ENCODE data around the gene KNDC1.
"Not testable (repeated sequence)": the region's sequence is repeated elsewhere in the genome, so short reads cannot be mapped to it uniquely, and the experiment has no call there.

KNDC1 gene

GRCh38 chr10:133159950-133160825, at the start of gene KNDC1:
Gene KNDC1 (plus strand): TSS chr10:133160219. CDS start chr10:133160468, 249 bp downstream.
- no peak for DNase-seq (ENCODE audit: low read depth, low spot score)

- DNase-seq (ENCODE audit: low read depth, low spot score): no peak
Observed at GRCh38 chr10:133110609-133111275, 49.3 kb upstream of the KNDC1 start.

- DNase-seq (ENCODE audit: low read depth, low spot score): not testable (repeated sequence)
Observed at GRCh38 chr10:133111640-133112039, 48.4 kb upstream of the KNDC1 start.

GRCh38 chr10:133113146-133113830, 46.7 kb upstream of the KNDC1 start:
- no peak for DNase-seq (ENCODE audit: low read depth, low spot score)

GRCh38 chr10:133113847-133114246, 46.2 kb upstream of the KNDC1 start:
- no peak for DNase-seq (ENCODE audit: low read depth, low spot score)

- DNase-seq (ENCODE audit: low read depth, low spot score): no peak
Observed at GRCh38 chr10:133114251-133114650, 45.8 kb upstream of the KNDC1 start.

- no peak for DNase-seq (ENCODE audit: low read depth, low spot score)
Observed at GRCh38 chr10:133114726-133115452, 45.1 kb upstream of the KNDC1 start.

- DNase-seq (ENCODE audit: low read depth, low spot score): no peak
Observed at GRCh38 chr10:133115453-133115842, 44.6 kb upstream of the KNDC1 start.

GRCh38 chr10:133115976-133116375, 44.0 kb upstream of the KNDC1 start:
- no peak for DNase-seq (ENCODE audit: low read depth, low spot score)

GRCh38 chr10:133116455-133116854, 43.6 kb upstream of the KNDC1 start:
- DNase-seq (ENCODE audit: low read depth, low spot score): no peak

- DNase-seq (ENCODE audit: low read depth, low spot score): no peak
Observed at GRCh38 chr10:133117036-133117687, 42.9 kb upstream of the KNDC1 start.

- no peak for DNase-seq (ENCODE audit: low read depth, low spot score)
Observed at GRCh38 chr10:133117688-133118071, 42.3 kb upstream of the KNDC1 start.

GRCh38 chr10:133121479-133121878, 38.5 kb upstream of the KNDC1 start:
- DNase-seq (ENCODE audit: low read depth, low spot score): no peak

GRCh38 chr10:133122171-133122935, 37.7 kb upstream of the KNDC1 start:
- no peak for DNase-seq (ENCODE audit: low read depth, low spot score)

- no peak for DNase-seq (ENCODE audit: low read depth, low spot score)
Observed at GRCh38 chr10:133123050-133123745, 36.8 kb upstream of the KNDC1 start.

GRCh38 chr10:133123746-133124356, 36.2 kb upstream of the KNDC1 start:
- no peak for DNase-seq (ENCODE audit: low read depth, low spot score)

GRCh38 chr10:133124357-133125211, 35.4 kb upstream of the KNDC1 start:
- DNase-seq (ENCODE audit: low read depth, low spot score): no peak

GRCh38 chr10:133125901-133126300, 34.1 kb upstream of the KNDC1 start:
- DNase-seq (ENCODE audit: low read depth, low spot score): no peak
